ENCODE results near the gene CPLANE1. TPM values are rescaled to one million over a fixed set of nuclear protein-coding genes. Genes with fewer than 3 reads are reported as not detected.

Gene CPLANE1
- total RNA-seq, 4 donors from 2014 or later = 17.0 to 24.5 (median 19.1) TPM

- Histone ChIP-seq H3K36me3 (peaks cover 0 to 7% (median 0%) of the 10 kb centered on the region in 4 donors), H3K27ac (replicated peaks in 1 of 4) (no peak overlapping the region), H3K9me3 (no peaks in the 10 kb centered on the region), H3K4me3 (no peak overlapping the region), H3K27me3 (no peaks in the 10 kb centered on the region), H3K4me1 (peaks cover 0 to 10% (median 0%) of the 10 kb centered on the region in 4 donors)
- no peak for TF ChIP-seq POLR2AphosphoS5 (IDR thresholded peaks at IDR 0.05)
- no peak for TF ChIP-seq EP300 (IDR thresholded peaks at IDR 0.05)
- no peak for TF ChIP-seq CTCF (IDR thresholded peaks at IDR 0.05)
- TF ChIP-seq POLR2A (IDR thresholded peaks at IDR 0.05; ENCODE audit: low read depth) = no peak
- 86% methylated on average over 1 of the region's 1 CpG for WGBS
- DNase-seq (ENCODE audit: extremely low spot score) = no peak
- intact Hi-C loops (cut with DNase I) = no loop called here
Measured at GRCh38 chr5:37071487-37071886, 177.7 kb downstream of the CPLANE1 start.

- DNase-seq (ENCODE audit: extremely low spot score) = no peak
- Histone ChIP-seq H3K36me3 (peaks cover 31 to 73% (median 48%) of the 10 kb centered on the region in 4 donors), H3K27me3 (no peaks in the 10 kb centered on the region), H3K9me3 (no peaks in the 10 kb centered on the region), H3K4me3 (no peak overlapping the region), H3K4me1 (no peaks in the 10 kb centered on the region), H3K27ac (replicated peaks in 1 of 4) (no peak overlapping the region)
- WGBS = 91% methylated on average over 9 of the region's 9 CpGs
- no peak for TF ChIP-seq EP300 (IDR thresholded peaks at IDR 0.05)
- no peak for TF ChIP-seq POLR2AphosphoS5 (IDR thresholded peaks at IDR 0.05)
- no peak for TF ChIP-seq POLR2A (IDR thresholded peaks at IDR 0.05; ENCODE audit: low read depth)
- TF ChIP-seq CTCF (IDR thresholded peaks at IDR 0.05) = no peak
- intact Hi-C loops (cut with DNase I) = no loop called here
Measured at GRCh38 chr5:37064442-37064841, 184.7 kb downstream of the CPLANE1 start.

GRCh38 chr5:37063739-37064138 is 185.4 kb downstream of the CPLANE1 start:
- Histone ChIP-seq H3K36me3 (peaks cover 38 to 80% (median 55%) of the 10 kb centered on the region in 4 donors), H3K9me3 (no peaks in the 10 kb centered on the region), H3K4me3 (no peak overlapping the region), H3K27ac (replicated peaks in 1 of 4) (no peak overlapping the region), H3K4me1 (no peaks in the 10 kb centered on the region), H3K27me3 (no peaks in the 10 kb centered on the region)
- intact Hi-C loops (cut with DNase I) = no loop called here
- TF ChIP-seq EP300 (IDR thresholded peaks at IDR 0.05) = no peak
- no peak for TF ChIP-seq POLR2A (IDR thresholded peaks at IDR 0.05; ENCODE audit: low read depth)
- TF ChIP-seq POLR2AphosphoS5 (IDR thresholded peaks at IDR 0.05) = no peak
- no peak for TF ChIP-seq CTCF (IDR thresholded peaks at IDR 0.05)
- 97% methylated on average over 7 of the region's 7 CpGs for WGBS
- DNase-seq (ENCODE audit: extremely low spot score) = no peak

- Histone ChIP-seq H3K4me1 (no peaks in the 10 kb centered on the region), H3K27ac (replicated peaks in 1 of 4) (no peak overlapping the region), H3K36me3 (peaks cover 38 to 94% (median 73%) of the 10 kb centered on the region in 4 donors), H3K4me3 (no peak overlapping the region), H3K9me3 (no peaks in the 10 kb centered on the region), H3K27me3 (no peaks in the 10 kb centered on the region)
- WGBS = 100% methylated on average over 1 of the region's 1 CpG
- DNase-seq (ENCODE audit: extremely low spot score) = no peak
- intact Hi-C loops (cut with DNase I) = no loop called here
- TF ChIP-seq POLR2AphosphoS5 (IDR thresholded peaks at IDR 0.05) = no peak
- no peak for TF ChIP-seq POLR2A (IDR thresholded peaks at IDR 0.05; ENCODE audit: low read depth)
- TF ChIP-seq CTCF (IDR thresholded peaks at IDR 0.05) = no peak
- no peak for TF ChIP-seq EP300 (IDR thresholded peaks at IDR 0.05)
Measured at GRCh38 chr5:37060030-37060429, 189.1 kb downstream of the CPLANE1 start.

- intact Hi-C loops (cut with DNase I) = loop anchor here (10.0 kb wide), 2 partner anchors 108 to 258 kb away; no protein-coding TSS in a partner anchor
- no peaks in the 10 kb centered on the region for H3K9me3 ChIP-seq
- TF ChIP-seq EP300 (IDR thresholded peaks at IDR 0.05) = no peak
- no peak for TF ChIP-seq POLR2AphosphoS5 (IDR thresholded peaks at IDR 0.05)
- no peak for TF ChIP-seq CTCF (IDR thresholded peaks at IDR 0.05)
- TF ChIP-seq POLR2A (IDR thresholded peaks at IDR 0.05; ENCODE audit: low read depth) = no peak
- no peak overlapping the region for H3K4me3 ChIP-seq
- no peaks in the 10 kb centered on the region for H3K4me1 ChIP-seq
- 93% methylated on average over 2 of the region's 2 CpGs for WGBS
- no peak for DNase-seq (ENCODE audit: extremely low spot score)
- no peaks in the 10 kb centered on the region for H3K27me3 ChIP-seq
- peaks cover 34 to 93% (median 73%) of the 10 kb centered on the region in 4 donors for H3K36me3 ChIP-seq
- H3K27ac ChIP-seq (replicated peaks in 1 of 4) = no peak overlapping the region
Measured at GRCh38 chr5:37056762-37057161, 192.4 kb downstream of the CPLANE1 start.
